ENCODE data around the gene KLC3. TPM values are rescaled to one million over a fixed set of nuclear protein-coding genes. Genes with fewer than 3 reads are reported as not detected.

KLC3 gene
- total RNA-seq, 2 donors from 2014 or later: 3.6 to 4.8 TPM

DNA sequence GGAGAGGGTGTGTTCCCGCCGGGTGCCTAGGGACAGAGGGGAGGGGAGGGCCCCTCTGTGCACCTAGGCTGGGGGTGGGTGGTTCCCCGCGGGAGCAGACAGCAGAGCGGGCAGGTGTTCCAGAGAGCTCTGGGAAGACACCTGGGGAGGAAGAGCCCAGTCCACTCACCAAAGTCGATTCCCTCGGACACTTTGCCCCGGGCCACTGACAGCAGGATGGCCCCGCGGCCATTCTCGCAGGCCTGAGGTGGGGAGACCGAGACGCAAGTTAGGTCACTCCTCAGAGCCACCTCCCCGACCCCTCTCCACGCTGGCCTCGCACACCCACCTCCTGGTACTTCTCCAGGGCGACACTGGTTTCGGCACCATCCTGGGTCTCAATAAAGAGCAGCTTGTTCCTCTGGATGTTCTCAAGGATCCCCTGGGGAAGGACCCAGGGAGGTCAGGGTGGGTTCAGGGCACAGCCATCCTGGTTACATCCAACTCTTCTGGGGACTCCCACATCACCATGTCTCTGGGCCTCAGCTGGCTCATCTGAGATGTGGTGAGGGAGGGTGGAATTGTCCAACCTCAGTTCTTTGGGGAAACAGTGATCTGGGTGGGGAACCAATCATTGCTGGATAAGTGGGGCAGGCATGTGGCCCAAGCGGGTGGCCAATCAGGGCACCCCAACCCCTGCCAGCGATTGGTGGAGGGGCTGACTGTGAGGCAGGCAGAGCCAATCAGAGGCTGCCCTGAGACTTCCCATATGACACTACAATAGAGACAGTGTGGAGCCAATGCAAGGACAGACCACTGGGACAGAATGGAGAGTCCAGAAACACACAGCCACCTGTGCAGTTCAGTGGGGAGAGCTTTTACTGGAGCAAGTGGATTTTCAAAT, 12.6 kb downstream of the KLC3 start:
- H3K27me3 Mint-ChIP-seq (ENCODE audit: insufficient read depth): no peaks in the 10 kb centered on the region
- no peaks in the 10 kb centered on the region for H3K9me3 Mint-ChIP-seq
- Histone ChIP-seq H3K4me3 (ENCODE audit: low read length) (no peak overlapping the region), H3K9me3 (ENCODE audit: control insufficient read depth, low read length) (peaks cover 8% of the 10 kb centered on the region), H3K27ac (ENCODE audit: low read depth, low read length) (no peak overlapping the region), H3K4me1 (ENCODE audit: control insufficient read depth, insufficient read depth, low read length) (no peaks in the 10 kb centered on the region), H3K27me3 (ENCODE audit: control insufficient read depth, insufficient read depth, low read length, poor library complexity, severe bottlenecking) (no peaks in the 10 kb centered on the region), H3K9ac (ENCODE audit: extremely low read depth, low read length, poor library complexity, severe bottlenecking) (no peak overlapping the region), H3K36me3 (ENCODE audit: control insufficient read depth, insufficient read depth, low read length) (peaks cover 64% of the 10 kb centered on the region)
- H3K36me3 Mint-ChIP-seq (ENCODE audit: low read depth): peaks cover 66% of the 10 kb centered on the region
- H3K4me1 Mint-ChIP-seq: no peaks in the 10 kb centered on the region
- whole genome bisulfite sequencing, 2 experiments (ENCODE audit: insufficient coverage in 1 of 2, insufficient read length in 1 of 2): 96 to 100% methylated on average over 12 to 19 of the region's 20 CpGs
- TF ChIP-seq, protein P1, sequence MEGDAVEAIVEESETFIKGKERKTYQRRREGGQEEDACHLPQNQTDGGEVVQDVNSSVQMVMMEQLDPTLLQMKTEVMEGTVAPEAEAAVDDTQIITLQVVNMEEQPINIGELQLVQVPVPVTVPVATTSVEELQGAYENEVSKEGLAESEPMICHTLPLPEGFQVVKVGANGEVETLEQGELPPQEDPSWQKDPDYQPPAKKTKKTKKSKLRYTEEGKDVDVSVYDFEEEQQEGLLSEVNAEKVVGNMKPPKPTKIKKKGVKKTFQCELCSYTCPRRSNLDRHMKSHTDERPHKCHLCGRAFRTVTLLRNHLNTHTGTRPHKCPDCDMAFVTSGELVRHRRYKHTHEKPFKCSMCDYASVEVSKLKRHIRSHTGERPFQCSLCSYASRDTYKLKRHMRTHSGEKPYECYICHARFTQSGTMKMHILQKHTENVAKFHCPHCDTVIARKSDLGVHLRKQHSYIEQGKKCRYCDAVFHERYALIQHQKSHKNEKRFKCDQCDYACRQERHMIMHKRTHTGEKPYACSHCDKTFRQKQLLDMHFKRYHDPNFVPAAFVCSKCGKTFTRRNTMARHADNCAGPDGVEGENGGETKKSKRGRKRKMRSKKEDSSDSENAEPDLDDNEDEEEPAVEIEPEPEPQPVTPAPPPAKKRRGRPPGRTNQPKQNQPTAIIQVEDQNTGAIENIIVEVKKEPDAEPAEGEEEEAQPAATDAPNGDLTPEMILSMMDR (conservative IDR thresholded peaks at IDR 0.05): no peak
- no peak for DNase-seq
- H3K4me3 Mint-ChIP-seq: no peak overlapping the region
- no peak overlapping the region for H3K27ac Mint-ChIP-seq

DNA sequence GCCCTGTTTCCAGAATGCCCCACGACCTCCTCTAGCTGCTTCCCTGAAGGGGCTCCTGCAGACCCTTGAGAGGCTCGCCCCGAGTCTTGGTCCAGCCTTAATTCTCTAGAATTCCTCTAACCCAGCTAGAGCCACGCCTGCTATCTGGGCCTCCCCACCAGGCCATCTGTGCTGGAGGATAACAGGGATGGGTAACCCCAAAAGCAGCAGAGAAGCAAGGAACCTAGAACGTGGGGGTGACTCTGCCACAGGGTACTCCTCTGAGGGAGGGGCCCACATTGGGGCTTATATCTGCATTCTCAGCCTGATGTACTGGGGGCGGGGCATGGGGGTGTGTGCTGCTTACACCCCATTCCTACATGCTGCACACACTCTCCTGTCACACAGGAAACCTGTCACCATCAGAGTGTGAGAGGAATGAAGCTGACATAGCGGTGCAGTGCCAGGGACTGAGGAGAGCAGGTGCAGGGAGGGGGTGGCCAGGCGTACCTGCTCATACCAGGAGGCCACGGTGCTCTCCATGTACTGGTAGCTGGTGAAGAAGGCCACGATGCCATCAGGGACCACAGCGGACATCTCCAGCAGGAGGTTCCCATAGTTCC, 13.8 kb downstream of the KLC3 start:
- H3K9me3 ChIP-seq (ENCODE audit: control insufficient read depth, low read length): peaks cover 8% of the 10 kb centered on the region
- no peaks in the 10 kb centered on the region for H3K4me1 Mint-ChIP-seq
- 94 to 96% methylated on average over 7 to 11 of the region's 11 CpGs for WGBS, 2 experiments (ENCODE audit: insufficient coverage in 1 of 2, insufficient read length in 1 of 2)
- DNase-seq: no peak
- H3K9me3 Mint-ChIP-seq: no peaks in the 10 kb centered on the region
- H3K9ac ChIP-seq (ENCODE audit: extremely low read depth, low read length, poor library complexity, severe bottlenecking): no peak overlapping the region
- H3K27me3 Mint-ChIP-seq (ENCODE audit: insufficient read depth): no peaks in the 10 kb centered on the region
- no peak overlapping the region for H3K4me3 Mint-ChIP-seq
- H3K4me3 ChIP-seq (ENCODE audit: low read length): no peak overlapping the region
- no peak overlapping the region for H3K27ac ChIP-seq (ENCODE audit: low read depth, low read length)
- no peak overlapping the region for H3K27ac Mint-ChIP-seq
- H3K36me3 ChIP-seq (ENCODE audit: control insufficient read depth, insufficient read depth, low read length): peaks cover 70% of the 10 kb centered on the region
- peaks cover 72% of the 10 kb centered on the region for H3K36me3 Mint-ChIP-seq (ENCODE audit: low read depth)
- H3K4me1 ChIP-seq (ENCODE audit: control insufficient read depth, insufficient read depth, low read length): no peaks in the 10 kb centered on the region
- TF ChIP-seq, protein P1 (conservative IDR thresholded peaks at IDR 0.05): no peak
- no peaks in the 10 kb centered on the region for H3K27me3 ChIP-seq (ENCODE audit: control insufficient read depth, insufficient read depth, low read length, poor library complexity, severe bottlenecking)

DNA sequence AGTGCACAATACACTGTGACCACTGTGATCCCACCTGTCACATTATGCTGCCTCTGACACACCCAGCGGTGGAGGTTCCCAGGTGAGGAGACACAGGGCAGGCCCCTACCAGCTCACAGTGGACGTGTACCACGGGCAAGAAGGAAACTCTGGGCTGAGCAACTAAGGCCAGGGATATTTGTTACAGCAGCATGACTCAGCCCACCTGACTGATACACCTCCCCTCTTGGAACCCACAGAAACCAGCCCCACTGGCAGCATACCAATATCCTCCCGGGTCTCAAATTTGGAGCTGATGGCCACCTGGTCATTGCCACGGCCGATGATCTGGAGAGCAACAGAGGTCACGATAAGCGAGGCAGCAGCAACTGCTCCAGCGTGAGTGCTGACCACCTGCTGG, 14.9 kb downstream of the KLC3 start:
- Histone ChIP-seq H3K36me3 (ENCODE audit: control insufficient read depth, insufficient read depth, low read length) (peaks cover 69% of the 10 kb centered on the region), H3K27me3 (ENCODE audit: control insufficient read depth, insufficient read depth, low read length, poor library complexity, severe bottlenecking) (no peaks in the 10 kb centered on the region)

More for the DNA sequence above, 14.9 kb downstream of the KLC3 start:
- Mint-ChIP-seq H3K9me3 (no peaks in the 10 kb centered on the region), H3K27ac (no peak overlapping the region), H3K4me3 (no peak overlapping the region), H3K4me1 (no peaks in the 10 kb centered on the region), H3K36me3 (ENCODE audit: low read depth) (peaks cover 71% of the 10 kb centered on the region), H3K27me3 (ENCODE audit: insufficient read depth) (no peaks in the 10 kb centered on the region)
- no peak for DNase-seq
- Histone ChIP-seq H3K9me3 (ENCODE audit: control insufficient read depth, low read length) (peaks cover 8% of the 10 kb centered on the region), H3K9ac (ENCODE audit: extremely low read depth, low read length, poor library complexity, severe bottlenecking) (no peak overlapping the region), H3K4me3 (ENCODE audit: low read length) (no peak overlapping the region), H3K4me1 (ENCODE audit: control insufficient read depth, insufficient read depth, low read length) (no peaks in the 10 kb centered on the region), H3K27ac (ENCODE audit: low read depth, low read length) (no peak overlapping the region)
- TF ChIP-seq, protein P1 (conservative IDR thresholded peaks at IDR 0.05): no peak
- WGBS, 2 experiments (ENCODE audit: insufficient coverage in 1 of 2, insufficient read length in 1 of 2): 95 to 98% methylated on average over 6 to 9 of the region's 9 CpGs
